ENCODE results near the gene THEMIS2. TPM values are rescaled to one million over a fixed set of nuclear protein-coding genes. Genes with fewer than 3 reads are reported as not detected.
"Not testable (repeated sequence)": the region's sequence is repeated elsewhere in the genome, so short reads cannot be mapped to it uniquely, and the experiment has no call there.

The THEMIS2 gene
- total and polyA plus RNA-seq, 10 of the 15 experiments (the other 5 are each of a cell fraction or from before 2014, with no cell fraction given): 9.1 to 114 (median 38.3) TPM

DNA sequence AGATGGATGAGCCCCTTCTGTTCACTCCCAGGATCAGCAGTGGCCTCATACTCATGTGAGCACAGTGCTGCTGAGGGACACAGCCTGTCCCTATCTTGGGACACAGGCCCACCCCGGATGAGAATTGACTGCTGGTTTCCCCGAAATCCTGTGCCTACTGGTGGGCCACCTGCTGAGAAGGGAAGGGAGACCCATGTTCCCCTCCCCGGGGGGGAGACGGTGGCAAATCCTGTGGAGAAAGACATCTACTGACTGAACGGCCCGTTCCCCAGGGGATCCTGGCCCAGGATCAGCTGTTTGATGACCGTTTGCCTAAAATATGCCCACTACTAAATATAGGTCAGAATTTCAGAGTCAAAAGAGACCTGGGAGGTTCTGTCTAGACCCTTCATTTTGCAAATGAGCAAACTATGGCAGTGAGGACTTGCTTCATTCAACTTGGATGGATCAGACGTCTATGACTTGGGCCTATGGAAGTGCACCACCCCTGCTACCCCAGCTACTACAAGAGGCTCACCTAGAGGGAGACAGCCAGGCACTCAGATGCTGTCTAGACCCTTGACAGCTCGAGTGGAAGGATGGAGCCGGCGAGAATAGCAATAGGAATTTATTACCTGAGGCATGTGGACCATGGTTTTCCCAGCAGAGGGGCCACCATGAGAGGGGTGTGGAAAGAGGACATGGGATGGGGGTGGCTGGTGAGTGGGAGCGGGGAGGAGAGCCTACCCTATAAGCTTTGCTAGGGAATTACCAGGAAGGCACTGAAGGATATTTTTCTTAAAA lies 15.6 kb upstream of the THEMIS2 start:
- ChIA-PET RAD21 (ENCODE audit: unreplicated experiment) (interaction anchor here (0.6 to 4.5 kb wide), 18 partner anchors 9 to 520 kb away, joined by 3 to 32 read pairs (median 4); partner anchors contain the start of genes FAM76A and XKR8), POLR2A (interaction anchor here (0.7 kb wide), 1 partner anchor 788 kb away, joined by 7 read pairs; no protein-coding TSS in a partner anchor), CTCF (interaction anchor here (0.9 to 5.0 kb wide), 19 partner anchors 8 to 502 kb away, joined by 3 to 50 read pairs (median 5); no protein-coding TSS in a partner anchor), SMC1A (ENCODE audit: uncharacterized antibody, unreplicated experiment) (interaction anchor here (0.9 to 5.1 kb wide), 9 partner anchors 18 to 357 kb away, joined by 3 to 44 read pairs (median 5); partner anchors contain the start of gene SMPDL3B)
- FAIRE-seq (no peak), DNase-seq (ENCODE audit: low read depth, low spot score) (no peak), ATAC-seq (no peak)
- Histone ChIP-seq H3K27ac (ENCODE audit: control insufficient read depth, insufficient read depth) (no peak overlapping the region), H3K4me1 (ENCODE audit: control insufficient read depth, insufficient read depth, low read length) (peaks cover 4% of the 10 kb centered on the region; the same call in 1 of the 2 replicates), H3K4me2 (ENCODE audit: control insufficient read depth, insufficient read depth) (no peak overlapping the region), H3K9me3 (replicated peaks; ENCODE audit: control insufficient read depth, insufficient read depth, low read length) (no peaks in the 10 kb centered on the region), H3K27me3 (replicated peaks in 1 of 2; ENCODE audit: control insufficient read depth in 2 of 2, insufficient read depth in 2 of 2, low read length in 1 of 2) (no peaks in the 10 kb centered on the region), H3K4me3 (no peak overlapping the region), H2AFZ (ENCODE audit: control insufficient read depth, low read depth, low read length) (no peak overlapping the region), H3K36me3 (ENCODE audit: control insufficient read depth in 2 of 2, insufficient read depth in 2 of 2, low read length in 1 of 2) (no peaks in the 10 kb centered on the region; a peak in 1 of 4 replicates), H3K79me2 (ENCODE audit: control insufficient read depth, insufficient read depth, low read length) (no peaks in the 10 kb centered on the region), H3K9ac (ENCODE audit: control insufficient read depth, insufficient read depth, low read length) (no peak overlapping the region), H4K20me1 (ENCODE audit: control insufficient read depth, insufficient read depth) (no peaks in the 10 kb centered on the region)
- no TSS peak for BruUV-seq (replicated peaks)
- in situ Hi-C loops (cut with MboI): no loop called here
- TF ChIP-seq MTA3 (IDR thresholded peaks at IDR 0.05; ENCODE audit: borderline replicate concordance, low read length): no peak
- TF ChIP-seq, protein P1, sequence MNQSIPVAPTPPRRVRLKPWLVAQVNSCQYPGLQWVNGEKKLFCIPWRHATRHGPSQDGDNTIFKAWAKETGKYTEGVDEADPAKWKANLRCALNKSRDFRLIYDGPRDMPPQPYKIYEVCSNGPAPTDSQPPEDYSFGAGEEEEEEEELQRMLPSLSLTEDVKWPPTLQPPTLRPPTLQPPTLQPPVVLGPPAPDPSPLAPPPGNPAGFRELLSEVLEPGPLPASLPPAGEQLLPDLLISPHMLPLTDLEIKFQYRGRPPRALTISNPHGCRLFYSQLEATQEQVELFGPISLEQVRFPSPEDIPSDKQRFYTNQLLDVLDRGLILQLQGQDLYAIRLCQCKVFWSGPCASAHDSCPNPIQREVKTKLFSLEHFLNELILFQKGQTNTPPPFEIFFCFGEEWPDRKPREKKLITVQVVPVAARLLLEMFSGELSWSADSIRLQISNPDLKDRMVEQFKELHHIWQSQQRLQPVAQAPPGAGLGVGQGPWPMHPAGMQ (IDR thresholded peaks at IDR 0.05; ENCODE audit: borderline replicate concordance): no peak
- no peak for TF ChIP-seq YBX1 (IDR thresholded peaks at IDR 0.05)
- TF ChIP-seq PAX8 (IDR thresholded peaks at IDR 0.05): no peak
- TF ChIP-seq, protein P2, sequence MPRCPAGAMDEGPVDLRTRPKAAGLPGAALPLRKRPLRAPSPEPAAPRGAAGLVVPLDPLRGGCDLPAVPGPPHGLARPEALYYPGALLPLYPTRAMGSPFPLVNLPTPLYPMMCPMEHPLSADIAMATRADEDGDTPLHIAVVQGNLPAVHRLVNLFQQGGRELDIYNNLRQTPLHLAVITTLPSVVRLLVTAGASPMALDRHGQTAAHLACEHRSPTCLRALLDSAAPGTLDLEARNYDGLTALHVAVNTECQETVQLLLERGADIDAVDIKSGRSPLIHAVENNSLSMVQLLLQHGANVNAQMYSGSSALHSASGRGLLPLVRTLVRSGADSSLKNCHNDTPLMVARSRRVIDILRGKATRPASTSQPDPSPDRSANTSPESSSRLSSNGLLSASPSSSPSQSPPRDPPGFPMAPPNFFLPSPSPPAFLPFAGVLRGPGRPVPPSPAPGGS (IDR thresholded peaks at IDR 0.05; ENCODE audit: borderline replicate concordance, insufficient read depth, low read depth, low read length, poor library complexity, severe bottlenecking): no peak
- no peak for TF ChIP-seq EP300 (IDR thresholded peaks at IDR 0.05; ENCODE audit: borderline replicate concordance in 1 of 2, control insufficient read depth in 1 of 2, low read depth in 2 of 2, low read length in 2 of 2)
- TF ChIP-seq, protein P3, sequence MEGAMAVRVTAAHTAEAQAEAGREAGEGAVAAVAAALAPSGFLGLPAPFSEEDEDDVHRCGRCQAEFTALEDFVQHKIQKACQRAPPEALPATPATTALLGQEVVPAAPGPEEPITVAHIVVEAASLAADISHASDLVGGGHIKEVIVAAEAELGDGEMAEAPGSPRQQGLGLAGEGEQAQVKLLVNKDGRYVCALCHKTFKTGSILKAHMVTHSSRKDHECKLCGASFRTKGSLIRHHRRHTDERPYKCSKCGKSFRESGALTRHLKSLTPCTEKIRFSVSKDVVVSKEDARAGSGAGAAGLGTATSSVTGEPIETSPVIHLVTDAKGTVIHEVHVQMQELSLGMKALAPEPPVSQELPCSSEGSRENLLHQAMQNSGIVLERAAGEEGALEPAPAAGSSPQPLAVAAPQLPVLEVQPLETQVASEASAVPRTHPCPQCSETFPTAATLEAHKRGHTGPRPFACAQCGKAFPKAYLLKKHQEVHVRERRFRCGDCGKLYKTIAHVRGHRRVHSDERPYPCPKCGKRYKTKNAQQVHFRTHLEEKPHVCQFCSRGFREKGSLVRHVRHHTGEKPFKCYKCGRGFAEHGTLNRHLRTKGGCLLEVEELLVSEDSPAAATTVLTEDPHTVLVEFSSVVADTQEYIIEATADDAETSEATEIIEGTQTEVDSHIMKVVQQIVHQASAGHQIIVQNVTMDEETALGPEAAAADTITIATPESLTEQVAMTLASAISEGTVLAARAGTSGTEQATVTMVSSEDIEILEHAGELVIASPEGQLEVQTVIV (IDR thresholded peaks at IDR 0.05; ENCODE audit: borderline replicate concordance, partially characterized antibody): no peak
- intact Hi-C loops (cut with micrococcal nuclease; ENCODE audit: unreplicated experiment): loop anchor here (5.0 kb wide), 1 partner anchor 231 kb away; the partner anchor contains the start of gene EYA3
- 54% methylated on average over 12 of the region's 12 CpGs for WGBS (ENCODE audit: insufficient coverage, insufficient replicate concordance, low lambda C conversion rate, missing lambda C conversion rate)

DNA sequence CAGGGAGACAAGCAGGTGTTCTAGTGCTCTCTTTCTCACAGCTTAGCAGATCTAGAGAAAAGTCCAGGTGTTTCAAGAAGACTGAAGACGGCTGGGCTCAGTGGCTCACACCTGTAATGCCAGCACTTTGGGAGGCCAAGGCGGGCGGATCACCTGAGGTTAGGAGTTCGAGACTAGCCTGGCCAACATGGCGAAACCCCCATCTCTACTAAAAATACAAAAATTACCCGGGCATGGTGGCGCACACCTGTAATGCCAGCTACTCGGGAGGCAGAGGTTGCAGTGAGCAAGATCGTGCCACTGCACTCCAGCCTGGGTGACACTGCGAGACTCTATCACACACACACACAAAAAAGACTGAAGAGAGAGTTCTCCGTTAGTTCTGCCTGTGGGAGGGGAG lies 14.8 kb upstream of the THEMIS2 start:
- H3K79me2 ChIP-seq (ENCODE audit: control insufficient read depth, insufficient read depth, low read length); DNase-seq (ENCODE audit: low read depth, low spot score); H4K20me1 ChIP-seq (ENCODE audit: control insufficient read depth, insufficient read depth); H3K36me3 ChIP-seq (ENCODE audit: control insufficient read depth in 2 of 2, insufficient read depth in 2 of 2, low read length in 1 of 2); H3K27ac ChIP-seq (ENCODE audit: control insufficient read depth, insufficient read depth); H3K4me1 ChIP-seq (ENCODE audit: control insufficient read depth, insufficient read depth, low read length); in situ Hi-C loops (cut with MboI); H3K4me2 ChIP-seq (ENCODE audit: control insufficient read depth, insufficient read depth); H3K9me3 ChIP-seq (replicated peaks; ENCODE audit: control insufficient read depth, insufficient read depth, low read length); H2AFZ ChIP-seq (ENCODE audit: control insufficient read depth, low read depth, low read length); H3K4me3 ChIP-seq; H3K27me3 ChIP-seq (replicated peaks in 1 of 2; ENCODE audit: control insufficient read depth in 2 of 2, insufficient read depth in 2 of 2, low read length in 1 of 2); H3K9ac ChIP-seq (ENCODE audit: control insufficient read depth, insufficient read depth, low read length); FAIRE-seq; ATAC-seq; BruUV-seq (replicated peaks): not testable (repeated sequence)
- intact Hi-C loops (cut with micrococcal nuclease; ENCODE audit: unreplicated experiment): loop anchor here (5.0 kb wide), 1 partner anchor 230 kb away; the partner anchor contains the start of gene EYA3
- CTCF ChIA-PET: interaction anchor here (0.6 to 5.0 kb wide), 29 partner anchors 9 to 502 kb away, joined by 3 to 50 read pairs (median 4); no protein-coding TSS in a partner anchor
- SMC1A ChIA-PET (ENCODE audit: uncharacterized antibody, unreplicated experiment): interaction anchor here (0.6 to 5.1 kb wide), 21 partner anchors 12 to 356 kb away, joined by 3 to 44 read pairs (median 4); partner anchors contain the start of genes EYA3 and SMPDL3B
- POLR2A ChIA-PET: interaction anchor here (0.7 kb wide), 1 partner anchor 200 kb away, joined by 6 read pairs; no protein-coding TSS in a partner anchor
- WGBS (ENCODE audit: insufficient coverage, insufficient replicate concordance, low lambda C conversion rate, missing lambda C conversion rate): 52% methylated on average over 11 of the region's 11 CpGs
- RAD21 ChIA-PET (ENCODE audit: unreplicated experiment): interaction anchor here (0.6 to 4.5 kb wide), 30 partner anchors 9 to 355 kb away, joined by 3 to 32 read pairs (median 4); partner anchors contain the start of genes EYA3, FAM76A, IFI6 and XKR8

Data from GM12878 (cell line).